Measurements from ENCODE around the gene ACTC1.

ACTC1 gene

DNA sequence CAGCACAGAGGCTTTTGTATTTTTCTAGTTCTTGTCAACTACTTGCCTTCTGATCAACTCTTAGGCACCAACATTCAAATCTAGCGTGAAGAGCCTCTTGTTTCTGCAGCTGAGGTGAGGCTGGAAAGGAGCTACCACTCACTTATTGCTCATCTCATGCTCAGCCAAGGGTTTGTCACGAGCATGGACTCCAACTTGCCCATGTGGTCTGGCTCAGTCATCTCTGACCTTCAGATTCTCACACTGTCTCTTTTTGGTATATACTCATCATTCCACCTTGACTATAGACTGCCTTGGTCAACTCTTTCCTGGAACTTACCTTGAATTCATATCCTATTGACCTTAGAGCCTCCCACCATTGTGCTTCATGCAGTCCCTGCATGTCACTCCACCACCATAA lies 35.4 kb downstream of the ACTC1 start:
- DNase-seq (ENCODE audit: low read depth, low spot score), result no peak

DNA sequence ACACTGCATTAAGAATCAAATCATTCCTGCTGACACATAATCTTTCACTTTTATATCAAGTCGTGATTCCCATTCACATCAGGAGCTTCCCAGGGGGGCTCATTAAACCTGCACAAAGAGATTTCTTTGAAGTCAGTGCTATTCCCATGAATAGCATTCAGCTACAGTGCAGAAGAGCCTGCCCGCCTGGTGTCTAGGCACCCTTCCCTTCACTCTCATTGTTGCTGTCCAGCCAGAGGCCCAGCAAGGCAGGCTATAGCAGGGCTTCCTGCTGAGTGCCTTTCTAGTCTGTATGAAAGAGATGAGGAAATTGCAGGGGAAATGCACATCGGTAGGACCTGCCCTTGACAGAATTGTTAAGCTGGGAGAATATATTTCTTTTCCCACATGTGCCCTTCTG lies 36.0 kb downstream of the ACTC1 start:
- DNase-seq (ENCODE audit: low read depth, low spot score), result no peak

DNA sequence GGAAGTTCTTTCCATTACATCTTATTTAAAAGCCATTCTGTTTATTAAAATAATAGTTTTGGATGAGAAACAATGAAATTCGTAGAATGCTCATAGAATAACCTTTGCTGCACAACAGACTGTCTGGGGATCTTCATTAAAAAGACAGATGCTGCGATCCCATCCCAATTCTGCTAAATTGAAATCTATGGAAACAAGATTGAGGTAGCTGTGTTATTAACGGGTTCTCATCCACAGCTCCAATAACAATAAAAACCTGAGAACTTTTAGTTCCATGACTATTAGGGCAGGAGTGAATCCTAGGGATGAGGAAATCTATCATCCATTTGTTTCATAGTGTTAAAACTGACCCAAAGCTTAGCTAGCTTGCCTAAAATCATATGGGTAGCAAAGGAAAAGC lies 38.1 kb downstream of the ACTC1 start:
- no peak for DNase-seq (ENCODE audit: low read depth, low spot score)

DNA sequence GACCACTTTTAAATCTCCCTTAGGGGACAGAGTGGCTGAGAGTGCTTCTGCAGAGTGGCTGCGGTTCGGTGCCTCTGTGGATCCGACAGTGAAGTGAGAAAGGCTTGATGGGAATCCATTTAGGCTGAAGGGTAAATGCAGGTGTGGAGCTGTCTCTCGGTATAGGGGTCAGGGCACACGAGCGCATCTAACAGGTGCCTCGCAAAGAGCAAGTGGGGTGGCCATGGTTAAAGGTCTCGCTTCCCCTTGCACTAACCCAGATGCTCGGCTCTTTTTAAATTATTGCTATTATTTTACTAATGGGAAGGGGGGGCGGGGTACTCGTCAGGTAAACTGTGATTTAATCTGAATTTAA lies 40.0 kb downstream of the ACTC1 start:
- DNase-seq (ENCODE audit: low read depth, low spot score), result no peak

DNA sequence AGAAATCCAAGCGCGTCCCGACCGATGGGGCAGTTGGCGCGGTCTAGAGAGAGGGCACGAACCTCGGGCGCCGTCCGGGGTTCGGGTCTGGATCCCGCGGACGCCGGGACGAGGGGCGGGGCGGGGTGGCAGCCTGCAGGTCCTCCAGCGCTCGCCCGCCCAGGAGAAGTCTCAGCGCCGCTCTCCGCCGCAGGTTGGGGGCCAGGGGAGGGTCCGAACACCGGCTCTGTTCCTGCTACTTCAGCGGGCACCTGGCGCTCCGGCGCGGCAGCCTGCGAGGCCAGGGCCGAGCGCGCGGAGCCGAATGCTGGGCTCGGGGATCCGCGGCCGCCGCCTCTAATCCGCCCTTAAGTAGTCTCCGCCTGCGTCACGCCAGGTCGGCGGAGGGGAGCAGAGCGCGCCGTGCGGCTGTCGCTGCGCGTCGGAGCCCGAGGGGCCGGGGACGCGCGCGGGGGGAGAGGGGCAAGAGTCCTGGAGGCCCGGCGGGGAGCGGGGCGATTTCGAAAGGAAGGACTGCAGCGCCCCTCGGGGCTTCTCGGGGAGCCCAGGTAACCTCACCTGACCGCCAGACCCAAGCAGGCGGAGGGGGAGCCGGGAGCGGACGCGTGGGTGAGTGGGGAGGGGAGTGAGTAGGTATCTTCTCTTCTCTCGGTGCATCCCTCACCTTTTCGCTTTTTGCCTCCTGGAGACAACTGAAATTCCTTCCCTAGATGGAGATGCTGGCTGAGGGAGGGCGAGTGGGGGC lies 40.5 kb downstream of the ACTC1 start, which contains the start of gene GJD2:
Gene GJD2, minus strand, starts transcription at position 325 of the 745 bp plus-strand sequence. CDS start 510 bp downstream, outside the sequence.
- peak; percentile 55 for DNase-seq (ENCODE audit: low read depth, low spot score)

DNA sequence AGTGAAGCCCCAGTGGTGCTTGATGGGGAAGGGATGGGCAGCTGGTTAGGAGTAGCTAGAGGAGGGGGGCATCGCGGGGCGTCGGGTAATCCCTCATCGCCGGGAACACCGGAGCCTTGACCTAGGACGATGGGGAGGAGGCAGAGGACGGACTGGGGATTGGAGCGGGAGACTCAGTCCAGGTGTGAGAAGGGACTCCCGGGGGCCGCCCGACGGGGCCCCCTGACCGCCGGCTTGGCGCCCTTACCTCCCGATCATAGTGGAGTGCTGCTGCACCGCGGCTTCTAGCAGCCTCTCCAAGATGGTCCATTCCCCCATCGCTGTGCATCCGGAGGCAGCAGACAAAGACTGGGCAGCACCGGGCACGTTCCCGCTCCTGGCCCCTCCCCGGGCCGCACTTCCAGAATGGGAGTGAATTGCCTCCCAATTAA lies 41.2 kb downstream of the ACTC1 start:
- DNase-seq (ENCODE audit: low read depth, low spot score), result no peak

DNA sequence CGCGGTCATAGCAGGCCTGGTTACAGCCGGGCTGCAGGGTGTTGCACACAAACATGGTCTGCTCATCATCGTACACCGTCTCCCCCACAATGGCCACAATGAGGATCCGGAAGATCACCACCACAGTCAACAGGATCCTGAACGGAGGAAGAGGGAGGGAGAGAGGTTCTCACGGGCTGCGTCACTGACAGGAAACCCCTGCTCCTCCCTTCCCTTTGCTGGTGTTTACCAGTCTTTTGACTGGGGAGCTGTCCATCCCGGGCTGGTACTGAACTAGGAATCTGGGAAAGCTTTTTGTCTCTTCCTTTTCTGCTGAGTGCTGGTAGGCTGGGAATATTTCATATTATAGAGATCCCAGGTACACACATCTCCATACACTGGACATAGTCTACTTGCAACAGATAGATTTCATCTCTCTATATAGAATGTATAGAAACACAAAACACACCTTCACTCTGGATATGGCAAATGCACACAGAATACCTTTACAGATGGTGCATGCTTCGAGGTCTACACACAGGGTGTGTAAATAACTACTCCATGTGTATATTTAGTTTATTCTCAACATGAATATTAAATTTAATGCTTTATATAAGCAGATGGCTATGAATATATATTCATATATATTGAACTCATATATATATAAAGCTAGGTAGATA lies 42.0 kb downstream of the ACTC1 start:
- DNase-seq (ENCODE audit: low read depth, low spot score), result peak; percentile 78

DNA sequence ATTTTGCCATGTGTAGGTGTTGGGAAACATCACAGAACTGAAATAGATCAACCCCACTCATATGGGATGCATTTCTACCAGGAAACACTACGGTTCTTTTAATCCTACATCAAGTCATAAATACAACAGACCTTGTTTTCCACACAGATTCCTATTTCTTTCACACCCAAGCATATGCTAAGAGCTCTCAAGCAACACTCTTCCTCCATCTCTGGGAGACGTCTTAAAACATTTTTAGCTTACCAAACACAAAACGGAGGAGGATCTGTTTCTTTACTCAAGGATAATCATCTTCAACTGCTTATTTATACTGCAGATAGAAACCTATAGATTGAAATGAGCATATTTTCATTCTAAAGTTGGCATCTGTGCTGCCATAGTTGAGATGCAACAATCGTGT lies 45.7 kb downstream of the ACTC1 start:
- DNase-seq (ENCODE audit: low read depth, low spot score), result no peak
